B cell (primary cell): ENCODE data around the gene PSD4. TPM values are rescaled to one million over a fixed set of nuclear protein-coding genes. Genes with fewer than 3 reads are reported as not detected.

Experiments used
- ATAC-seq: fragments of 200-7000 bp; cut with Tn5 transposase; one replicate; pipeline ENCODE4 v1.10.0; 2021; ENCODE audit warnings: low read depth, mild to moderate bottlenecking, moderate number of reproducible peaks, moderate library complexity
- CTCF ChIA-PET: fragments of 350-600 bp; sonication (Branson Sonifier 250); formaldehyde crosslinking; loops from one replicate; lab custom pipeline; 2021; ENCODE audit warnings: antibody characterized with exemption, inconsistent platforms; lab: Charles Lee
- POLR2A ChIA-PET: fragments of 350-600 bp; sonication (Branson Sonifier 250); formaldehyde crosslinking; loops from one replicate; lab custom pipeline; 2021; ENCODE audit warnings: antibody characterized with exemption; lab: Charles Lee
- DNase-seq: peaks from one replicate; pipeline ENCODE4 v3.0.0; 2013
- H2AFZ ChIP-seq: 2 replicates; pipeline ENCODE4 v1.6.1; 2012; ENCODE audit warnings: mild to moderate bottlenecking, low read depth, low read length; ENCODE audit not compliant: insufficient read depth, poor library complexity, severe bottlenecking
- H3K27ac ChIP-seq, 2 donors: 1 replicate in 1 of 2; 2 replicates in 1 of 2; pipeline ENCODE4 v1.5.1; 2012 to 2013; ENCODE audit warnings: low read length in 2 of 2, mild to moderate bottlenecking in 2 of 2, moderate library complexity in 1 of 2
- H3K27me3 ChIP-seq, 4 experiments: fragments of 200-600 bp in 1 of 4; sonication (generic) in 1 of 4; replicated peaks in 1 of 4; 1 replicate in 2 of 4; 2 replicates in 2 of 4; pipeline versions ENCODE4 v1.6.1 to v1.7.0; 2013 to 2016; ENCODE audit warnings: low read length in 3 of 4, mild to moderate bottlenecking in 2 of 4, mixed read lengths in 1 of 4, moderate library complexity in 1 of 4; ENCODE audit not compliant: insufficient read depth in 4 of 4, control insufficient read depth in 3 of 4; ENCODE audit errors: control extremely low read depth in 1 of 4
- H3K36me3 ChIP-seq, 2 experiments: replicated peaks in 1 of 2; 1 replicate in 1 of 2; 2 replicates in 1 of 2; pipeline versions ENCODE4 v1.6.1 to v1.7.1; 2013; ENCODE audit warnings: low read length in 1 of 2; ENCODE audit not compliant: insufficient read depth in 2 of 2, control insufficient read depth in 1 of 2; ENCODE audit errors: control extremely low read depth in 1 of 2, extremely low read depth in 1 of 2
- H3K4me1 ChIP-seq, 2 donors: fragments of 200-600 bp in 1 of 2; sonication (generic) in 1 of 2; 1 replicate in 1 of 2; 2 replicates in 1 of 2; pipeline versions ENCODE4 v1.5.1 to v1.6.1; 2013 to 2017; ENCODE audit warnings: low read length in 2 of 2; ENCODE audit not compliant: control insufficient read depth in 2 of 2, insufficient read depth in 2 of 2
- H3K4me2 ChIP-seq: replicated peaks from 2 replicates; pipeline ENCODE3; 2012; ENCODE audit warnings: mild to moderate bottlenecking, low read depth, low read length; ENCODE audit not compliant: poor library complexity, severe bottlenecking
- H3K4me3 ChIP-seq, 5 experiments: fragments of 200-600 bp in 1 of 5; sonication (generic) in 1 of 5; 1 replicate in 3 of 5; 2 replicates in 2 of 5; pipeline versions ENCODE4 v1.5.1 to v1.7.0; 2011 to 2016; ENCODE audit warnings: low read length in 4 of 5, mild to moderate bottlenecking in 4 of 5, low read depth in 2 of 5, control low read depth in 1 of 5, moderate library complexity in 1 of 5; ENCODE audit not compliant: insufficient read depth in 1 of 5; ENCODE audit errors: control extremely low read depth in 1 of 5, extremely low read depth in 1 of 5
- H3K79me2 ChIP-seq: fragments of 200-600 bp; sonication (generic); one replicate; pipeline ENCODE4 v1.6.0; 2016; ENCODE audit warnings: low read length; ENCODE audit not compliant: control insufficient read depth, insufficient read depth
- H3K9ac ChIP-seq: fragments of 200-600 bp; sonication (generic); 2 replicates; pipeline ENCODE4 v1.6.1; 2017; ENCODE audit warnings: mild to moderate bottlenecking, low read length, moderate library complexity
- H3K9me3 ChIP-seq, 3 donors: one replicate each; pipeline versions ENCODE4 v1.6.1 to v1.7.1; 2013; ENCODE audit warnings: low read length in 2 of 3; ENCODE audit not compliant: control insufficient read depth in 2 of 3, insufficient read depth in 1 of 3; ENCODE audit errors: control extremely low read depth in 1 of 3
- H4K20me1 ChIP-seq: 2 replicates; pipeline ENCODE4 v1.6.0; 2012; ENCODE audit warnings: mild to moderate bottlenecking, low read length; ENCODE audit not compliant: insufficient read depth, control insufficient read depth, poor library complexity, severe bottlenecking
- H3K27ac Mint-ChIP-seq: one replicate; pipeline ENCODE4 v1.8.0; 2021; ENCODE audit warnings: mixed read lengths
- H3K27me3 Mint-ChIP-seq: one replicate; pipeline ENCODE4 v1.8.0; 2021; ENCODE audit warnings: mixed read lengths
- H3K4me1 Mint-ChIP-seq: one replicate; pipeline ENCODE4 v1.8.0; 2021; ENCODE audit warnings: mixed read lengths
- H3K4me3 Mint-ChIP-seq: one replicate; pipeline ENCODE4 v1.8.0; 2021; ENCODE audit warnings: mixed read lengths
- H3K9me3 Mint-ChIP-seq: one replicate; pipeline ENCODE4 v1.8.0; 2022; ENCODE audit warnings: mixed read lengths; ENCODE audit not compliant: insufficient read depth
- CTCF ChIP-seq: fragments of 200-600 bp; IDR thresholded peaks from one replicate; pipeline ENCODE4 v1.8.0; 2022; ENCODE audit warnings: antibody characterized with exemption, mild to moderate bottlenecking
- EZH2 ChIP-seq: IDR thresholded peaks from 2 replicates; pipeline ENCODE4 v1.6.1; 2012; ENCODE audit warnings: borderline replicate concordance, low read depth, mild to moderate bottlenecking, moderate library complexity, low read length; ENCODE audit not compliant: insufficient read depth, poor library complexity, severe bottlenecking
- WGBS: methylation state at CpG from one replicate; pipeline ENCODE4 v1.1.5; 2013; ENCODE audit warnings: missing lambda C conversion rate; ENCODE audit not compliant: insufficient coverage; 5-methylcytosine and 5-hydroxymethylcytosine counted together
- intact Hi-C: fragments of 100-400 bp; cut with micrococcal nuclease; formaldehyde crosslinking; loops from one replicate; pipeline ENCODE4 v1.10.0; 2022
- polyA plus RNA-seq: library from polyadenylated mRNA; depleted of rRNA; stranded (reverse); fragments of >200 nt; gene quantifications from 2 replicates; pipeline ENCODE4 v1.2.3, GENCODE V29; 2012
- total RNA-seq, 2 donors: library from RNA; stranded (reverse); fragments of 120-200 nt in 1 of 2; gene quantifications; 1 replicate in 1 of 2; 2 replicates in 1 of 2; pipeline versions ENCODE4 v1.2.3 to v1.2.4, GENCODE V29; 2013 to 2022

The PSD4 gene
- total and polyA plus RNA-seq, 2 donors (not counting 1 experiment from before 2014, with no cell fraction given) = 87.1 to 203 TPM

GRCh38 chr2:113157897-113158753 lies 15.6 kb upstream of the PSD4 start:
- Mint-ChIP-seq H3K27me3 (no peaks in the 10 kb centered on the region), H3K9me3 (no peaks in the 10 kb centered on the region), H3K4me1 (peaks cover 16% of the 10 kb centered on the region), H3K27ac (peak overlapping the region; percentile 84), H3K4me3 (peak overlapping the region; percentile 89)
- ATAC-seq = no peak
- peak overlapping the region; percentile 71 for H3K4me2 ChIP-seq
- H2AFZ ChIP-seq = peak overlapping the region; percentile 84
- ChIA-PET CTCF (interaction anchor here (1.1 to 4.9 kb wide), 7 partner anchors 13 to 46 kb away, joined by 3 to 40 read pairs (median 5); partner anchors contain the start of gene PSD4), POLR2A (interaction anchor here (1.0 to 2.2 kb wide), 2 partner anchors 9 to 18 kb away, joined by 5 to 8 read pairs; no protein-coding TSS in a partner anchor)
- peak overlapping the region in 4 of 5 experiments; percentile 55 to 71 (median 60) for H3K4me3 ChIP-seq
- 60% methylated on average over 6 of the region's 10 CpGs for WGBS
- TF ChIP-seq CTCF (no peak), EZH2 (no peak)
- H3K4me1 ChIP-seq = peaks cover 17 to 23% of the 10 kb centered on the region in 2 donors
- H3K79me2 ChIP-seq = peaks cover 13% of the 10 kb centered on the region
- no peak overlapping the region for H3K27ac ChIP-seq
- DNase-seq = no peak
- no peaks in the 10 kb centered on the region for H4K20me1 ChIP-seq
- no peaks in the 10 kb centered on the region for H3K36me3 ChIP-seq
- no peaks in the 10 kb centered on the region for H3K9me3 ChIP-seq
- H3K9ac ChIP-seq = peak overlapping the region; percentile 60
- peaks cover 0 to 2% (median 0%) of the 10 kb centered on the region in 4 experiments for H3K27me3 ChIP-seq
- intact Hi-C loops = loop anchor here (1.0 to 2.0 kb wide), 3 partner anchors 15 to 41 kb away; partner anchors contain the start of gene PSD4
